ENCODE results near the gene CYP2C18. TPM values are rescaled to one million over a fixed set of nuclear protein-coding genes. Genes with fewer than 3 reads are reported as not detected.

Gene CYP2C18
- total RNA-seq, 6 experiments from 2014 or later, result not detected

GRCh38 chr10:94710578-94710977, 27.0 kb downstream of the CYP2C18 start:
- no peaks in the 10 kb centered on the region for H3K4me1 Mint-ChIP-seq (ENCODE audit: low read depth)
- no peak overlapping the region for H3K4me3 Mint-ChIP-seq
- no peaks in the 10 kb centered on the region for H3K27me3 Mint-ChIP-seq (ENCODE audit: insufficient read depth)
- peaks cover 24% of the 10 kb centered on the region for H3K9me3 Mint-ChIP-seq
- H3K27ac Mint-ChIP-seq, result no peak overlapping the region
- TF ChIP-seq, protein P1, sequence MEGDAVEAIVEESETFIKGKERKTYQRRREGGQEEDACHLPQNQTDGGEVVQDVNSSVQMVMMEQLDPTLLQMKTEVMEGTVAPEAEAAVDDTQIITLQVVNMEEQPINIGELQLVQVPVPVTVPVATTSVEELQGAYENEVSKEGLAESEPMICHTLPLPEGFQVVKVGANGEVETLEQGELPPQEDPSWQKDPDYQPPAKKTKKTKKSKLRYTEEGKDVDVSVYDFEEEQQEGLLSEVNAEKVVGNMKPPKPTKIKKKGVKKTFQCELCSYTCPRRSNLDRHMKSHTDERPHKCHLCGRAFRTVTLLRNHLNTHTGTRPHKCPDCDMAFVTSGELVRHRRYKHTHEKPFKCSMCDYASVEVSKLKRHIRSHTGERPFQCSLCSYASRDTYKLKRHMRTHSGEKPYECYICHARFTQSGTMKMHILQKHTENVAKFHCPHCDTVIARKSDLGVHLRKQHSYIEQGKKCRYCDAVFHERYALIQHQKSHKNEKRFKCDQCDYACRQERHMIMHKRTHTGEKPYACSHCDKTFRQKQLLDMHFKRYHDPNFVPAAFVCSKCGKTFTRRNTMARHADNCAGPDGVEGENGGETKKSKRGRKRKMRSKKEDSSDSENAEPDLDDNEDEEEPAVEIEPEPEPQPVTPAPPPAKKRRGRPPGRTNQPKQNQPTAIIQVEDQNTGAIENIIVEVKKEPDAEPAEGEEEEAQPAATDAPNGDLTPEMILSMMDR (IDR thresholded peaks at IDR 0.05), result no peak
- no peaks in the 10 kb centered on the region for H3K36me3 Mint-ChIP-seq (ENCODE audit: low read depth)
- DNase-seq, result no peak

GRCh38 chr10:94725871-94726270, 42.3 kb downstream of the CYP2C18 start:
- H3K4me1 Mint-ChIP-seq (ENCODE audit: low read depth), result no peaks in the 10 kb centered on the region
- no peak overlapping the region for H3K27ac Mint-ChIP-seq
- H3K27me3 Mint-ChIP-seq (ENCODE audit: insufficient read depth), result no peaks in the 10 kb centered on the region; the same call in 1 of the 2 replicates
- H3K36me3 Mint-ChIP-seq (ENCODE audit: low read depth), result no peaks in the 10 kb centered on the region
- no peak for DNase-seq
- H3K9me3 Mint-ChIP-seq, result peaks cover 22% of the 10 kb centered on the region
- no peak overlapping the region for H3K4me3 Mint-ChIP-seq
- TF ChIP-seq, protein P1 (IDR thresholded peaks at IDR 0.05), result no peak

DNA sequence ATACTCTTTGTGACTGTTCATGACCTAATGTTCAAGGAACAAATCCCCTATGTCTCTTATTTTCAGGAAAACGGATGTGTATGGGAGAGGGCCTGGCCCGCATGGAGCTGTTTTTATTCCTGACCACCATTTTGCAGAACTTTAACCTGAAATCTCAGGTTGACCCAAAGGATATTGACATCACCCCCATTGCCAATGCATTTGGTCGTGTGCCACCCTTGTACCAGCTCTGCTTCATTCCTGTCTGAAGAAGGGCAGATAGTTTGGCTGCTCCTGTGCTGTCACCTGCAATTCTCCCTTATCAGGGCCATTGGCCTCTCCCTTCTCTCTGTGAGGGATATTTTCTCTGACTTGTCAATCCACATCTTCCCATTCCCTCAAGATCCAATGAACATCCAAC, 51.7 kb downstream of the CYP2C18 start:
- Mint-ChIP-seq H3K27ac (no peak overlapping the region), H3K27me3 (ENCODE audit: insufficient read depth) (peaks cover 2% of the 10 kb centered on the region; the same call in 1 of the 2 replicates), H3K4me3 (no peak overlapping the region), H3K36me3 (ENCODE audit: low read depth) (no peaks in the 10 kb centered on the region), H3K4me1 (ENCODE audit: low read depth) (no peaks in the 10 kb centered on the region), H3K9me3 (peaks cover 12% of the 10 kb centered on the region)
- no peak for DNase-seq
- TF ChIP-seq, protein P1 (IDR thresholded peaks at IDR 0.05), result no peak

GRCh38 chr10:94738588-94738987, 55.1 kb downstream of the CYP2C18 start:
- Mint-ChIP-seq H3K36me3 (ENCODE audit: low read depth) (no peaks in the 10 kb centered on the region), H3K4me1 (ENCODE audit: low read depth) (no peaks in the 10 kb centered on the region), H3K27ac (no peak overlapping the region), H3K4me3 (no peak overlapping the region), H3K27me3 (ENCODE audit: insufficient read depth) (peaks cover 2% of the 10 kb centered on the region; the same call in 1 of the 2 replicates), H3K9me3 (peaks cover 37% of the 10 kb centered on the region)
- TF ChIP-seq, protein P1 (IDR thresholded peaks at IDR 0.05), result no peak
- no peak for DNase-seq

DNA sequence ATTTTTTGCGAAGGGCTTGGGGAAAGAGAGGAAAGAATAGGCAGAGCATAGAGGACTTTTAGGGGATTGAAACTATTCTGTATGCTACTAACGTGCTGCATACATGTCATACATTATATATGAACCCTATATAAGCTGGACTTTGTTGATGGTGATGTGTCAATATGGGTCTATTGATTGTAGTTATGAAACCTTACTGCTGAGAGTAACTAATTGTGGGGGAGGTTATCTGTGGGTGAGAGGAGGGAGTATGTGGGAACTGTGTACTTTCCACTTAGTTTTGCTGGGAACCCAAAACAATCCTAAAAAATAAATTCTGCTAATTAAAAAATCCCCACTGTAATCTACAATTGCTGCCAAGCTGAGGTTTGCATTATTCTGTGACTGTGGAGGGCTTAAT, 63.6 kb downstream of the CYP2C18 start:
- no peak overlapping the region for H3K27ac Mint-ChIP-seq
- H3K27me3 Mint-ChIP-seq (ENCODE audit: insufficient read depth), result no peaks in the 10 kb centered on the region
- H3K4me3 Mint-ChIP-seq, result no peak overlapping the region
- TF ChIP-seq, protein P1 (IDR thresholded peaks at IDR 0.05), result no peak
- H3K36me3 Mint-ChIP-seq (ENCODE audit: low read depth), result 0 out of 2 replicates have a peak, but pooled peaks cover 4% of the 10 kb centered on the region
- H3K9me3 Mint-ChIP-seq, result peaks cover 73% of the 10 kb centered on the region
- no peak for DNase-seq
- H3K4me1 Mint-ChIP-seq (ENCODE audit: low read depth), result no peaks in the 10 kb centered on the region

GRCh38 chr10:94747838-94748237, 64.3 kb downstream of the CYP2C18 start:
- DNase-seq, result no peak
- H3K27me3 Mint-ChIP-seq (ENCODE audit: insufficient read depth), result no peaks in the 10 kb centered on the region
- H3K9me3 Mint-ChIP-seq, result peaks cover 73% of the 10 kb centered on the region
- H3K4me3 Mint-ChIP-seq, result no peak overlapping the region
- H3K4me1 Mint-ChIP-seq (ENCODE audit: low read depth), result no peaks in the 10 kb centered on the region
- TF ChIP-seq, protein P1 (IDR thresholded peaks at IDR 0.05), result no peak
- H3K27ac Mint-ChIP-seq, result no peak overlapping the region
- H3K36me3 Mint-ChIP-seq (ENCODE audit: low read depth), result 0 out of 2 replicates have a peak, but pooled peaks cover 4% of the 10 kb centered on the region
